ENCODE data around the gene CTNNBL1.

GRCh38 chr20:37736132-37736531 is 42.3 kb downstream of the CTNNBL1 start:
- TF ChIP-seq, protein P1, sequence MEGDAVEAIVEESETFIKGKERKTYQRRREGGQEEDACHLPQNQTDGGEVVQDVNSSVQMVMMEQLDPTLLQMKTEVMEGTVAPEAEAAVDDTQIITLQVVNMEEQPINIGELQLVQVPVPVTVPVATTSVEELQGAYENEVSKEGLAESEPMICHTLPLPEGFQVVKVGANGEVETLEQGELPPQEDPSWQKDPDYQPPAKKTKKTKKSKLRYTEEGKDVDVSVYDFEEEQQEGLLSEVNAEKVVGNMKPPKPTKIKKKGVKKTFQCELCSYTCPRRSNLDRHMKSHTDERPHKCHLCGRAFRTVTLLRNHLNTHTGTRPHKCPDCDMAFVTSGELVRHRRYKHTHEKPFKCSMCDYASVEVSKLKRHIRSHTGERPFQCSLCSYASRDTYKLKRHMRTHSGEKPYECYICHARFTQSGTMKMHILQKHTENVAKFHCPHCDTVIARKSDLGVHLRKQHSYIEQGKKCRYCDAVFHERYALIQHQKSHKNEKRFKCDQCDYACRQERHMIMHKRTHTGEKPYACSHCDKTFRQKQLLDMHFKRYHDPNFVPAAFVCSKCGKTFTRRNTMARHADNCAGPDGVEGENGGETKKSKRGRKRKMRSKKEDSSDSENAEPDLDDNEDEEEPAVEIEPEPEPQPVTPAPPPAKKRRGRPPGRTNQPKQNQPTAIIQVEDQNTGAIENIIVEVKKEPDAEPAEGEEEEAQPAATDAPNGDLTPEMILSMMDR (IDR thresholded peaks at IDR 0.05): no peak
- no peak for TF ChIP-seq POLR2AphosphoS5 (IDR thresholded peaks at IDR 0.05; ENCODE audit: low read depth, low read length)
- no peak for TF ChIP-seq REST (IDR thresholded peaks at IDR 0.05; ENCODE audit: insufficient read depth in 1 of 2, low read depth in 2 of 2, low read length in 1 of 2)

Data from Panc1 (cell line).